ENCODE data around the gene KMT2E.
"Not testable (repeated sequence)": the region's sequence is repeated elsewhere in the genome, so short reads cannot be mapped to it uniquely, and the experiment has no call there.

Gene KMT2E

GRCh38 chr7:105013816-105014692, at the start of gene KMT2E:
Gene KMT2E (plus strand): TSS chr7:105014205. CDS start chr7:105040953, 26,748 bp downstream.
- DNase-seq (ENCODE audit: low read depth in 2 of 2), result peak; percentile 78 to 85

- no peak for DNase-seq (ENCODE audit: low read depth in 2 of 2)
These were observed 49.3 kb upstream of the KMT2E start for GRCh38 chr7:104964626-104965236.

- DNase-seq (ENCODE audit: low read depth in 2 of 2), result no peak
These were observed 48.0 kb upstream of the KMT2E start for GRCh38 chr7:104966022-104966421.

- DNase-seq (ENCODE audit: low read depth in 2 of 2), result no peak
These were observed 46.9 kb upstream of the KMT2E start for GRCh38 chr7:104967088-104967487.

GRCh38 chr7:104967595-104967994, 46.4 kb upstream of the KMT2E start:
- DNase-seq (ENCODE audit: low read depth in 2 of 2), result no peak

DNA sequence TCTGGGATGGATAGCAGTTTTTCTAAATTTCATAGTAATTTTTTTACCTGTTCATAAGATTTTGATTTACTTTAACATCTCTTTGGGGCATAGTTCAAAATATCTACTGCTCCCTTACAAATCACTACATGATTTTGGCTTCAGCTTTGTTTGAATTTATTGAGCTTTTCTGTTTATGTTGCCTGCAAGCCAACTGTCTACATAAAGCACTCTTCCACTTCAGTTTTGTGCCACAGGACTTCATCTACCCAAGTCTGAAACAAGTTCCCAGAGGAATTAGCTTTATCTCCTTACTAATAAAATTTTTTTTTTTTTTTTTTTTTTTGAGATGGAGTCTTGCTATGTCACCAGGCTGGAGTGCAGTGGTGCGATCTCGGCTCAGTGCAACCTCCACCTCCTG, 45.4 kb upstream of the KMT2E start:
- no peak for DNase-seq (ENCODE audit: low read depth in 2 of 2)

DNA sequence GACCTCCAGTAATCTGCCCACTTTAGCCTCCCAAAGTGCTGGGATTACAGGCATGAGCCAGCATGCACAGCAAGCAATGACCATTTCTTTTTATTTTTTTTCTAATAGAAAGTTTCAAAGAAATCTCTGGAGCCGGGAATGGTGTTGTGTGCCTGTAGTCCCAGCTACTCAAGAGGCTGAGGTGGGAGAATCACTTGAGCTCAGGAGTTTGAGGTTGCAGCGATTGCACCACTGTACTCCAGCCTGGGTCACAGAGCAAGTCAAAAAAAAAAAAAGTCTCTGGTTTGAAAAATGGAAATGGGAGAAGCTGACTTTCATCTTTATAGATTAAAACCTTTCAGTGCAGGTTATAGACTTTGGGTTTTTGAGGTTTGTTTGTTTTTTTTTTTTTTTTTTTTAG, 44.8 kb upstream of the KMT2E start:
- no peak for DNase-seq (ENCODE audit: low read depth in 2 of 2)

- no peak for DNase-seq (ENCODE audit: low read depth in 2 of 2)
These were observed 42.5 kb upstream of the KMT2E start for GRCh38 chr7:104971290-104972071.

DNA sequence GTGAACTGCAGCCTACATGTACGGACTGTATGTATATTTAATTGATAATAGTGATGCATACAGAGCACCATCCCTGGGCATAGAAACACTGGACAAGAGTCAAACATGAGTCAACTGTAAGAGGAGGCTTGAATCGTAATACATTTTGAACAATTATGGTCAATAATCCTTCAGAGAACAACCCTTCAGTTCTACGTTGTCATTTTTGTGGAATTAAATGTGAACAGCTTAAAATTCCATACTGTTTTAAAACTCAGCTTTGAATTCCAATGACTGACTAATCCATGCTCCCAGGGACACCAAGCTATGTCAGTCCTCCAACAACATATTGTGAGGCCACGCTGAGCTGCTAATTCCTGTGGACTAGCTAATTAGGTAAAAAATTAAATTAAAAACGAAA, 41.5 kb upstream of the KMT2E start:
- DNase-seq (ENCODE audit: low read depth in 2 of 2), result no peak

GRCh38 chr7:104973227-104973626, 40.8 kb upstream of the KMT2E start:
- DNase-seq (ENCODE audit: low read depth in 2 of 2), result no peak

DNA sequence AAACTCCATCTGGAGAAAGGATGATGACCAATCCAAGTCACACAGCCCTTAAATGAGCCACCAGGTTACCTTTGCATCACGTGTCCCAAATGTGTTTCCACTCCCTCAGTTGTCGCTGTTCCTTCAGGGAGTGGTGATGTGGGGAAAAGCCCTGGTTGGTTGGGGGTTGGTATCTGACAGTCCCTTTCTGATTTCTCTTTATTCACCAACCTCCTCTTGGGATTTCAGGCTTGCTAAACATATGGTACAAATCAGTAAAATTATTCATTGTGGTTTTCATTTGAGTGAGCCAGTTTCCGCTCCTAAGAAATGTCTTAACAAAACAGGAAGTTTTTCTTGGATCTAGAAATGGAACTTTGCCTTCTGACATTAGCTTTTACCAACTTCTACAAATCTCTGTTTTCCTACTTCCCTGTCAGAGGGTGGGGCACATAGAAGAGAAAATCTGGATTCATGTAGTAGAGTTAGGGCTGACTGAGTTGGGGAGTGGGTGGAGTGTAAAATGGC, 40.0 kb upstream of the KMT2E start:
- DNase-seq (ENCODE audit: low read depth in 2 of 2), result no peak

- not testable (repeated sequence) for DNase-seq (ENCODE audit: low read depth in 2 of 2)
These were observed 38.5 kb upstream of the KMT2E start for GRCh38 chr7:104975553-104975952.

- no peak for DNase-seq (ENCODE audit: low read depth in 2 of 2)
These were observed 36.9 kb upstream of the KMT2E start for GRCh38 chr7:104976966-104977636.

- no peak for DNase-seq (ENCODE audit: low read depth in 2 of 2)
These were observed 35.5 kb upstream of the KMT2E start for GRCh38 chr7:104978460-104978859.

DNA sequence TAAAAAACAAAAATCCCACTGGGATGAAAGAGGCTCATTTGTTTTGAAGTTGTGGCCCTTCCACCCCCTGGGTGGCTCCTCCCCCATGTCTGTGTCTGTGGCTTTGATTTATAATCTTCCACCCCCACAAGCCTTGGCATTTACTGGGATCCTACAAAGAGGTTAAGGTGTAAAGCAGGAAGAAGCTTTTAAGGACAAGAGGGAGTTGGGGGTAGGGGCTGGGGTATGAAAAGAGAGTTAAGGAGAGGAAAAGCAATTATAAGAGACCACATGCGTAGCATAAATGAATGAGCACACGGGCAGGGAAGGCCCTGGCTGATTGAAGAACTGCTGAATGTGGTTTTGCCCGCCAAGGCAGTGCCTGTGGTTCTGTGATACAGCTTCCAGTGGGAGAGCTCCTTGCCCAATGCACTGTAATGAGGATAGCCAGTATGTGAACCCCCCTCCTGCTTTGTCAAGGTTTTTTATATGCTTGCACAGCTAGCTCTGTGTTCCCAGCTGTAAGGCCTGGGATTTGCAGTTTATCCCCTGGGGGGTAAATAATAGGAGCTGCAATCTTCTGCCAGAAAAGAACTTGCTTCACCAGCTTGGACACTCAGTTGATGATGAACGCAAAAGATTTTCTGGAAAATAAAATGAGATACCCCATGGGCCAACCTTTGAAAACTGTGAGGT, 34.7 kb upstream of the KMT2E start:
- DNase-seq (ENCODE audit: low read depth in 2 of 2), result no peak

- no peak for DNase-seq (ENCODE audit: low read depth in 2 of 2)
These were observed 33.6 kb upstream of the KMT2E start for GRCh38 chr7:104980440-104980839.

GRCh38 chr7:104980841-104981671, 32.9 kb upstream of the KMT2E start:
- DNase-seq (ENCODE audit: low read depth in 2 of 2), result no peak

GRCh38 chr7:104981672-104982037, 32.4 kb upstream of the KMT2E start:
- no peak for DNase-seq (ENCODE audit: low read depth in 2 of 2)

- no peak for DNase-seq (ENCODE audit: low read depth in 2 of 2)
These were observed 31.5 kb upstream of the KMT2E start for GRCh38 chr7:104982308-104983075.
